GM12872 (cell line): ENCODE data around the gene C2orf76.

Experiments
- CTCF ChIP-seq: IDR thresholded peaks from 3 replicates; pipeline ENCODE4 v1.5.1; 2011; ENCODE audit warnings: low read depth, mild to moderate bottlenecking, low read length, moderate library complexity; ENCODE audit not compliant: insufficient read depth

The C2orf76 gene

GRCh38 chr2:119366649-119367471 lies at the start of gene C2orf76, which contains the start of gene DBI:
Gene C2orf76 (minus strand): TSS chr2:119366834. CDS start chr2:119339959, 26,875 bp downstream.
Gene DBI (plus strand): TSS chr2:119366977. CDS start chr2:119367052, 75 bp downstream.
- no peak for TF ChIP-seq CTCF

- no peak for TF ChIP-seq CTCF
These were observed 49.0 kb upstream of the C2orf76 start for GRCh38 chr2:119415630-119416029.

GRCh38 chr2:119414894-119415293 lies 48.3 kb upstream of the C2orf76 start:
- no peak for TF ChIP-seq CTCF

GRCh38 chr2:119409506-119409905 lies 42.9 kb upstream of the C2orf76 start:
- no peak for TF ChIP-seq CTCF

- TF ChIP-seq CTCF, result no peak
These were observed 41.6 kb upstream of the C2orf76 start for GRCh38 chr2:119408221-119408619.

GRCh38 chr2:119407430-119408220 lies 41.0 kb upstream of the C2orf76 start:
- peak; percentile 74 for TF ChIP-seq CTCF

- no peak for TF ChIP-seq CTCF
These were observed 38.5 kb upstream of the C2orf76 start for GRCh38 chr2:119405151-119405550.
